WERI-Rb-1 (cell line): ENCODE data around the gene TCF7L1.
A peak's percentile ranks its signal among the peaks of the same experiment; 100 is the strongest.

Source experiments
- DNase-seq: peaks from one replicate; pipeline ENCODE4 v3.0.0-alpha.2; 2020
- H3K27ac ChIP-seq: fragments of 250-450 bp; sonication (Bioruptor Pico); 2 replicates; pipeline ENCODE4 v1.5.1; 2020; ENCODE audit warnings: mild to moderate bottlenecking, moderate library complexity
- H3K27me3 ChIP-seq: fragments of 250-450 bp; sonication (Bioruptor Pico); 2 replicates; pipeline ENCODE4 v1.5.1; 2021; ENCODE audit warnings: mild to moderate bottlenecking, low read depth, moderate library complexity; ENCODE audit not compliant: insufficient read depth, severe bottlenecking
- H3K36me3 ChIP-seq: fragments of 250-450 bp; sonication (Bioruptor Pico); 2 replicates; pipeline ENCODE4 v1.5.1; 2020; ENCODE audit warnings: mild to moderate bottlenecking, moderate library complexity
- H3K4me3 ChIP-seq: 2 replicates; pipeline ENCODE4 v1.5.1; 2011; ENCODE audit warnings: low read depth, mild to moderate bottlenecking, control low read depth, low read length
- H3K9me3 ChIP-seq: fragments of 250-450 bp; sonication (Bioruptor Pico); 2 replicates; pipeline ENCODE4 v1.5.1; 2021; ENCODE audit warnings: mild to moderate bottlenecking, moderate library complexity; ENCODE audit not compliant: severe bottlenecking
- TF ChIP-seq, protein P1 (sequence below): IDR thresholded peaks from 2 replicates; pipeline ENCODE4 v1.5.1; 2011; ENCODE audit warnings: low read depth, mild to moderate bottlenecking, control low read depth, inconsistent platforms, low read length

TCF7L1 gene

DNA sequence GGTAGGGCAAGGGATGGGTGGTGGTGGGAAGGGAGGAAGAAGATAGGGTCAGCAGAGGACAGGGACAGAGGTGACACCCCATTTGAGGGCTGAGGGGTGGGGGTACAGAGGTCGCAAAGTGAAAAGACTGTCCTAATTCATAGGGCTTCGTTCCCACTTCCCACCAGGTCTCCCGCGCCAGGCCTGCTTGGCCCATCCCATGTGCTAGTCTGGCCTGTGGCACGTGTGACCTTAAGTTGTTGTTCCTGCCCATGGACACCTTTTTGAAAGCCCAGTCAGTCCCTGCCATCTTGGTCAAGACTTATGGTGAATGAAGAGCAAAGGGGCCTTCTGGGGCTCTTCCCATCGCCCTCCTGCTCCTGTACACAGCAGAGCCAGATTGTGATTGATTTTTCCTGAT, 148.4 kb downstream of the TCF7L1 start:
- no peaks in the 10 kb centered on the region for H3K27me3 ChIP-seq
- TF ChIP-seq, protein P1, sequence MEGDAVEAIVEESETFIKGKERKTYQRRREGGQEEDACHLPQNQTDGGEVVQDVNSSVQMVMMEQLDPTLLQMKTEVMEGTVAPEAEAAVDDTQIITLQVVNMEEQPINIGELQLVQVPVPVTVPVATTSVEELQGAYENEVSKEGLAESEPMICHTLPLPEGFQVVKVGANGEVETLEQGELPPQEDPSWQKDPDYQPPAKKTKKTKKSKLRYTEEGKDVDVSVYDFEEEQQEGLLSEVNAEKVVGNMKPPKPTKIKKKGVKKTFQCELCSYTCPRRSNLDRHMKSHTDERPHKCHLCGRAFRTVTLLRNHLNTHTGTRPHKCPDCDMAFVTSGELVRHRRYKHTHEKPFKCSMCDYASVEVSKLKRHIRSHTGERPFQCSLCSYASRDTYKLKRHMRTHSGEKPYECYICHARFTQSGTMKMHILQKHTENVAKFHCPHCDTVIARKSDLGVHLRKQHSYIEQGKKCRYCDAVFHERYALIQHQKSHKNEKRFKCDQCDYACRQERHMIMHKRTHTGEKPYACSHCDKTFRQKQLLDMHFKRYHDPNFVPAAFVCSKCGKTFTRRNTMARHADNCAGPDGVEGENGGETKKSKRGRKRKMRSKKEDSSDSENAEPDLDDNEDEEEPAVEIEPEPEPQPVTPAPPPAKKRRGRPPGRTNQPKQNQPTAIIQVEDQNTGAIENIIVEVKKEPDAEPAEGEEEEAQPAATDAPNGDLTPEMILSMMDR: no peak
- no peaks in the 10 kb centered on the region for H3K9me3 ChIP-seq
- no peaks in the 10 kb centered on the region for H3K36me3 ChIP-seq
- H3K27ac ChIP-seq: no peak overlapping the region
- DNase-seq: no peak
- no peak overlapping the region for H3K4me3 ChIP-seq

DNA sequence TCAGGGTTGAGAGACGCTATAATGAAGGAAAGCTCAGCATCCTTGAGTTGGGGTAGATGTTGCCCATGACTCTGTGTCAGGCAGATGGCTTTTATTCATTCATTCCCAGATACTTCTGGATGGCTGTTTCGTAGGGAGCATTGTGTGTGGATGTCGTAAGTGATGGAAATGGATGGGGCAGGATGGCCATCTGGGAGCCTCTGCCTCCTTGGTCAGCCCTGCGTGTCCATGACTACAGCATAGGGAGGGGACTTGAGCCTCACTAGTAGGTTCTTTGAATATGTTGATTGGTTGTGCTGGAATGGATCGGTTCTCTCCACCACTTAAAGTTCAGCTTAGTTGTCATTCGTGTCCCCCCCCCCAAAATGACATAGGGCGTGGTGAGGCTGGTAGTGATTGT, 149.7 kb downstream of the TCF7L1 start:
- TF ChIP-seq, protein P1: no peak
- Histone ChIP-seq H3K4me3 (no peak overlapping the region), H3K9me3 (no peaks in the 10 kb centered on the region), H3K36me3 (no peaks in the 10 kb centered on the region), H3K27ac (no peak overlapping the region), H3K27me3 (no peaks in the 10 kb centered on the region)
- no peak for DNase-seq

DNA sequence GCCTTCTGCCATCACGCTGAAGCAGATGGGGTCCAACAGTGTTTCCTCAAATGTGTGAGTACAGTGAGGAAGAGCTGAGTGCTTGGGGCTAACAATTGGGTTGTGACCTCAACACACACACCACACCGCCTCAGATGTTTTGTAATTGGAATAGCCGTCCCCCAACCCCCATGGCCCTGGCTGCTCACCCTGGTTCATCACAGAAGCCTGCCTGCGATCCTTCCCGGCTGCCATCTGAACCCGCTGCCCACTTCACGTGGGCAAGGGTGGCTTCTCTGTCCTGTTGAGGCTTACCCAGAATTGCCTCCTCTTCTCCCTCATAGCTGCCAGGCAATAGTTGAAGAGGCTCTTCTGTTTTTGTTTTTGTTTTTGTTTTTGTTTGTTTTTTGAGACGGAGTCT, 150.4 kb downstream of the TCF7L1 start:
- Histone ChIP-seq H3K27ac (no peak overlapping the region), H3K9me3 (no peaks in the 10 kb centered on the region), H3K36me3 (no peaks in the 10 kb centered on the region), H3K27me3 (no peaks in the 10 kb centered on the region), H3K4me3 (no peak overlapping the region)
- TF ChIP-seq, protein P1: no peak
- no peak for DNase-seq

DNA sequence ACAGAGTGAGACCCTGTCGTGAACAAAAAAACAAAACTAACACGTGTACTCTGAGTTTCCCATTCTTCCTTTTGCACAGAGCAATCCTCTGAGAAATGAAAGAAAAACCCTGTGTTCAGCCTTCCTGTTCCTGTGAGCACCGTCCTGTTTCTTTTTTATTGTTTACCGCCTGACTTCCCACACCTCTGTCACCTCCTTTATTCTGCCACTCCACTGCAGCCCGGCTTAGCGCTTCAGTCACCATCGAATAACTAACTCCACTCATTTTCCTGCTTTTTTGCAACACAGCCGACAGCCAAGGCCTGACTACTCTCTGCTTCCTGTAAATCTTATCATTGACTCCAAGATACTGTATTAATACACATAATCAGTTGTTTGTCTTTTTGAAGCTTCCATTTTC, 153.7 kb downstream of the TCF7L1 start:
- Histone ChIP-seq H3K36me3 (no peaks in the 10 kb centered on the region), H3K27me3 (no peaks in the 10 kb centered on the region), H3K27ac (no peak overlapping the region), H3K9me3 (no peaks in the 10 kb centered on the region), H3K4me3 (no peak overlapping the region)
- TF ChIP-seq, protein P1: no peak
- DNase-seq: no peak

DNA sequence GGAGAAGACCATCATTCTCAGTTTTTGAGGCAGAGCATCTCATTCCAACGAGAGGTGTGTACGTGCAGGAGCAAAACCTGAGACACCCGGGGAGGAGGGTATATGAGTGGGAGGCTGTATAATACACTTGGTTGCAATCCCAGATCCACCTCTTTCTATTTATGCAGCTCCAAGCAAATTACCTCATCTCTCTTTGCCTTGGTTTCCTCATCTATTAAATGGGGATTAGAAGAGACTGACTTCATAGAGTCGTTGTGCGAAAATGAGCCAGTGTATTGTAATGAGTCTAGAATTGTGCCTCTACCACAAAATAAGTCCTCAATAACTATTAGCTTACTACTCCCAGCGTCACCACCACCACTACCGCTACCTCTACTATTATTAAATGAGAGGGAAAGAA, 154.5 kb downstream of the TCF7L1 start:
- H3K4me3 ChIP-seq: no peak overlapping the region
- no peak for DNase-seq
- no peaks in the 10 kb centered on the region for H3K36me3 ChIP-seq
- H3K27me3 ChIP-seq: no peaks in the 10 kb centered on the region
- TF ChIP-seq, protein P1: no peak
- no peaks in the 10 kb centered on the region for H3K9me3 ChIP-seq
- H3K27ac ChIP-seq: no peak overlapping the region

DNA sequence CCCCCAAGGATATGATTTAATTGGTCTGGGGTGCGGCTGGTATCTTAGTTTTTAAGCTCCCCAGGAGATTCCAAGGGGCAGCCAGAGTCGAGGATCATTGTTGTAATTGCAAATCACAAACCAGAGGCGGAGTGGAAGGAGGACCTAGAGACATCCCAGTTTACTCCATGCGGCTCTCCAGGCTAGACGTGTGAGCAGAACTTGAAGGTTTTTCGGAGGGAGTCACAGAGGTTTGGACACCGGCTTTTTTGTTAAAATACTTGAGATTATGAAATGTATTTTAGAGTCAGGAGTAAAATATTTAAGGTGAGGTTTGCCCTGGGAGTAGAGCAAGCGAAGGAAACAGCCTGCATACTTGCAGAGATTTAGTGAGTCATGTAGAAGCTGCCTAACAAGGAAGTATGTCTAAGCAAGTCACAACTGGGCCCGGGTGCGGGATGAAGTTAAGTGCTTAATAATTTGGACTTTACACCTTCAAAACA, 155.1 kb downstream of the TCF7L1 start:
- H3K9me3 ChIP-seq: no peaks in the 10 kb centered on the region
- no peaks in the 10 kb centered on the region for H3K36me3 ChIP-seq
- H3K4me3 ChIP-seq: no peak overlapping the region
- DNase-seq: peak; percentile 35
- H3K27me3 ChIP-seq: no peaks in the 10 kb centered on the region
- H3K27ac ChIP-seq: no peak overlapping the region
- TF ChIP-seq, protein P1: no peak
